ENCODE data around the gene CHST6.
"Not testable (repeated sequence)": the region's sequence is repeated elsewhere in the genome, so short reads cannot be mapped to it uniquely, and the experiment has no call there.

CHST6 gene

GRCh38 chr16:75472908-75473877, 22.0 kb downstream of the CHST6 start:
- ATAC-seq: no peak

- ATAC-seq: peak; percentile 60 to 62
Observed at GRCh38 chr16:75471723-75472633, 23.3 kb downstream of the CHST6 start.

DNA sequence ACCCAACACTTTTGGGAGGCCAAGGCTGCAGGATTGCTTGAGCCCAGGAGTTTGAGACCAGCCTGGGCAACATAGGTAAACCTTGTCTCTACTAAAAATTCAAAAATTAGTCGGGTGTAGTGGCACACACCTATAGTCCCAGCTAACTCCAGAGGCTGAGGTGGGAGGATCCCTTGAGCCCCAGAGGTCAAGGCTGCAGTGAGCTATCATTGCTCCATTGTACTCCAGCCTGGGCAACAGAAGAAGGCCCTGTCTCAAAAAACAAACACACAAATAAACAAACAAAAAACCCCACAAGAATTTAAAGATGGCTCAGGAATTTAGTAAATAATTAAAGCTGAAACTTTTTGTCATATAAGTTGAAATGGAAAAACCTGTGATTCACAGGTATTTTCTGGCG, 28.5 kb downstream of the CHST6 start:
- ATAC-seq: no peak

DNA sequence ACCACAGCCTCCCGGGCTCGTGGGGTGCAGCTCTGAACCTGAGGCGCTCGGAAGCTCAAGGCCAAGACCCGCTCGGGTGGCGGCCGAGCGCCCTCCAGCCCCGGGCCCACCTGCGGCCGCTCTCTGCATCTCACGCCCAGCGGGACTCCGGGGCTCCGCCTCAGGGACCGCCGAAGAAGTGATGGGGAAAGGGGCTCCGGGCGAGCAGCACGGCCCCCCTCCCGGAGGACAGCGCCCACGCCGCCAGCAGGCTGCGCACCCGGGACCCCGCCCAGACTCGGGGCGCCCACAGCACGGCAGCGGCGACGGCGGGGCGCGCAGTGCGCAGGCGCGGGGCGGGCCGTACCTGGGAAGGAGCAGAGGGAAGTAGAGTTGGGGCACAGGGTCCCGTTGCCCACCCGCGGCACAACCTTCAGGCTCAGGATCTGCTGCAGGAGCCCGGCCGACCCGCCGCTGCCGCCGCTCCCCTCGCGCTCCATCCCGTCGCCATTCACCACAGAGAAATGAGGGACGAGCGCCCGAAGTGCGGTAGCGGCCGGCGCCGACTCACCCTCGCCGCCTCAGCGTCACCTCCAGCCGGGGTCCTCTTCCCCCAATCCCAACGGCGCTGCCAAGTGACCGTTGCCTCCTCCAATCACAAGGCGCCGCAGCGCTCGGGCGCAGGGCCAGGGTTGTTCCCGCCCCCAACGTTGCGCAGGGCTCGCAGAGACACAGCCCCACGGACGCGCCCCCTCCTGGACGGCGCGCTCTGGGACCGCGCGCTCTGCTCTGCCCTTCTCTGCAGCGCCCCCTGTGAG, 30.9 kb downstream of the CHST6 start, which contains the start of gene TMEM170A:
Gene TMEM170A, minus strand, starts transcription at position 568 of the 797 bp plus-strand sequence. Its CDS starts 89 bp downstream, at position 479.
- peak; percentile 91 to 93 for ATAC-seq

DNA sequence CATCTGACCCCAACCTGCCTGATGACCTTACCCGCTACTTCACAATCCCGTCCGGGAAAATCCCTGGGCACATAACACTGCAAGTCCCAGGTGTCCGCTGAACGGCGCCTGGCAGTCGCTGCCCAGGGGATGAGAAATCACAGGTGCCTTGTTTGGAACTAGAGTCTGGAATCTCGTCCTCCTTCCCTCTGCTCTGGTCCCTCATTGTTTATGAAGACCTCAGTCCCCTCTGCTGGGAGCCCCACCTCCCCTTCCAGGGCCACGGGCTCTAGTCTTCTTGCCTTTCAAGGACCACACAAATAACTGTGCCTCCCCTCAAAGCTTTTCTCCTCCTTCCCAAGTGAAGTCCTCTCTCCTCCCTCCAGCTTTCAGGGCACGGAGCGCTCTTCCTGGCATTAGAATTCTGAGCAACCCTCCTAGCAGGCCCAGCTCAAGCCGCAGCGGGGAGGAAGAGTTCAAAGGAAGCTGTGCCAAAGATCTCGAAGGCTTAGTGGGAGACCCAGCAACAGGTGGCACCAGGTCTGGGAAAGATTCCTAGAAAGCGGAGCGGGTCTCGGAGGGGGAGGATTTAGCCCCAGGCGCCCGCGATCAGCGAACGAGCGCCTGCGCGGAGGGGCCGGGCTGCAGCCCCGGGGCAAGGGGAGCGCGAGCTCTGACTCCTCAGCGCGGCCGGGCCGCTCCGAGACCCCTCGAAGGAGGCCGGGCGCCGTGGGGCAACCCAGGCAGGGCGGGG, 31.7 kb downstream of the CHST6 start:
- peak; percentile 0 to 1 for ATAC-seq

- ATAC-seq: peak; percentile 30 to 49
Observed at GRCh38 chr16:75462806-75463205, 32.4 kb downstream of the CHST6 start.

DNA sequence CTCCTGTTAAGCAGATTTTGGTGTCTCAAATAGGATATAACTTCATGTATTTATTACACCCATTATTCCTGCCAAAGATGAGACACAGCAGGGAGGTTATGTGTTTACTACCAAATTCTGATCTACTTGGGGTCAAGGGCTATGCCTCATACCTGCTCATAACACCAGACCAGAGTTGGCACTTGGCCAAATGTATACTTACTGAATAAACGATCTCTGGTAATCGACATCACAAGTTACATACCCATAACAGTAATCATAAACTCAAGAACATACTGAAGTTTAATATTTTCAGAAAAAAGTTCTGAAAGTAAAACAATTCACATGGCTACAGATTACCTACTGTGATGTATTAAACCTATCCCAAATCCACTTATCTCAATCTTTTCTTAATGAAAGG, 33.7 kb downstream of the CHST6 start:
- ATAC-seq: no peak

DNA sequence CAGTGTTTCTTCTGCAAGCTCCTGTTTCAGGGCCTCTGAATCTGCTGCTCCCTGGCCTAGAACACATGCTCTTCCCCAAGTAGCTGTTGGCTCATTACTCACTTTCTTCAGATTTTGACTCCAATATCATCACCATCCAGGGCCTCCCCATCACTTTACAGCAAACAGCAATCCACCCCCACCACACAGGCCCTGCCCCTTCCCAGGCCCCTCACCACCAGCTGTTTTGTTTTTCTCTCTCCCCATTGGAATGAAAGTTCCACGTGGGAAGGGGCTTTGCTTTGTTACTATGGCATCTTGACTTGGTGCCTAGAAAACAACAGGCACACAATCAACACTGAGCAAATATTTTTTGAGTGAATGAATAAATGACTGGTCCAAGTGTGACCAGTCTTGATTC, 34.8 kb downstream of the CHST6 start:
- no peak for ATAC-seq

DNA sequence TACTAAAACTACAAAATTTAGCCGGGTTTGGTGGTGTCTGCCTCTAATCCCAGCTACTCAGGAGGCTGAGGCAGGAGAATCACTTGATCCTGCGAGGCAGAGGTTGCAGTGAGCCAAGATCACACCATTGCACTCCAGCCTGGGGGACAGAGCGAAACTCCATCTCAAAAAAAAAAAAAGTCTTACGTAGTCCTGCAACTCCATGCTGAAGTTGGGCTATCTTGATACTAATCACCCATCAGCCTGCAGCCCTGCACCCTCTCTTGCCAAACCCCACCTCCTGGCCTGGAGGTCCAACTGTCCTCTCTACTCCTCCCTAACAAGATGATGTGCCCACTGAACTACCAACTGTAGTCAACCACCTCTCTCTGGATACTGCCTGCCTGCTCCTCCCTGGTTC, 35.5 kb downstream of the CHST6 start:
- ATAC-seq: no peak

GRCh38 chr16:75458439-75458838, 36.8 kb downstream of the CHST6 start:
- ATAC-seq: no peak

GRCh38 chr16:75458029-75458428, 37.2 kb downstream of the CHST6 start:
- ATAC-seq: no peak

DNA sequence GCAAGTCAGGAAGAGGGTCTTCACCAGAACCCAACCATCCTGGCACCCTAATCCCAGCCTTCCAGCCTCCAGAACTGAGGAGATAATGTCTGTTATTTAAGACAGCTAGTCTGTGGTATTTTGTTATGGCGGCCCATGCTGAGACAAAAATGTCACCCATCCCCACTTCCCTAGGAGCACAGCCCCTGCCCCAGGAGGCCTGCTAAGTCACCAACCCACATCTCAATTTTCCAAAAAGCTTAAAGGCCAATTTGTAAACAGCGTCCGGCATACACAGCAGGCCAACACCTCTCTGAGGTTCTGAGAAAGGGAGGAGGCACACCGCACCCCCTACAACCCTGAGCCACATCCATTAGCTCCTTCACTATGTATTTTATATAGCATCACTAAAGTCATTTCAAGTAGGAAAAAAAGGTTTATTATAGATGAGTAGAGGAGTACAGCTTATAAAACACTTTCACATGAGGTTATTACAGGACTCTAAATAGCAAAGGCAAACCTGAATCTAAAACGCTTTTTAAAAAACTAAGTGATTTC, 37.7 kb downstream of the CHST6 start:
- ATAC-seq: no peak

DNA sequence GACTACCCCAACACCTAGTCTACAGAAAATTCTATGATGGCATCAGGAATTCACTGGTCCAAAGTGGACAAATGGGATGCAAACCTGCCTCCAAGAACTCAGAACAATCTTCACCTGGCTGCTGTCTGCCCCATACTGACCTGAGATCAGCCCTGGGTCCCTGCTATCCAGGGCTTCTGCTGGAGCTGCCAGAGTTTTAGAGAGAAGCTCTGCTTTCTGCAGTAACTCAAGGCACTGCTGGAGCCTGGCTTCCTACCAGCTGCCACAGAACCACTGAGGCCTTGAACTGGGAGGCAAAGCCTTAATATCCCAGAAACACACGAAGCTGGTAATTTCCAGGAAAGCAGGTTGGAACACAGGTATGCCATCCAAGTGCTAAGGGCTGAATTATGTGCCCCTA, 38.3 kb downstream of the CHST6 start:
- ATAC-seq: no peak

DNA sequence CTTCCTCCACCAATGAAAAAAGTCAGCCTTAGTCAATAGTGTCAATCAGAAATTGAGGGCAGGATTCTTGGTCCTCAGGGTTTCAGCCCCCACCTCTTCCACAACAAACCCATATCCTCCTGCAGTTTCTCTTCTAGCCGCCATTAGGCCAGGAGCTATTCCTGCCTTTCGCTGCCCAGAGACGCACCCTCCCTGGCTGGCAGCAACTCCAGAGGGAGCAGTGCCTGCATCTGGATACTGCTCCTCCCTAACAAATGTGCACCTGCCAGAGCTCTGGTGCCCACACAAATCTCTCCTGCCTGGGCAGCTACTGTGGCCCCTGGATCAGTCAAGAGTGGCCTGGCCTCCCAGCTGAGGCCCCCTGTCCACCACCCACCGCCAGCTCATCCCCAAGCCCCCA, 38.8 kb downstream of the CHST6 start:
- not testable (repeated sequence) for ATAC-seq

GRCh38 chr16:75455677-75456076, 39.6 kb downstream of the CHST6 start:
- no peak for ATAC-seq

DNA sequence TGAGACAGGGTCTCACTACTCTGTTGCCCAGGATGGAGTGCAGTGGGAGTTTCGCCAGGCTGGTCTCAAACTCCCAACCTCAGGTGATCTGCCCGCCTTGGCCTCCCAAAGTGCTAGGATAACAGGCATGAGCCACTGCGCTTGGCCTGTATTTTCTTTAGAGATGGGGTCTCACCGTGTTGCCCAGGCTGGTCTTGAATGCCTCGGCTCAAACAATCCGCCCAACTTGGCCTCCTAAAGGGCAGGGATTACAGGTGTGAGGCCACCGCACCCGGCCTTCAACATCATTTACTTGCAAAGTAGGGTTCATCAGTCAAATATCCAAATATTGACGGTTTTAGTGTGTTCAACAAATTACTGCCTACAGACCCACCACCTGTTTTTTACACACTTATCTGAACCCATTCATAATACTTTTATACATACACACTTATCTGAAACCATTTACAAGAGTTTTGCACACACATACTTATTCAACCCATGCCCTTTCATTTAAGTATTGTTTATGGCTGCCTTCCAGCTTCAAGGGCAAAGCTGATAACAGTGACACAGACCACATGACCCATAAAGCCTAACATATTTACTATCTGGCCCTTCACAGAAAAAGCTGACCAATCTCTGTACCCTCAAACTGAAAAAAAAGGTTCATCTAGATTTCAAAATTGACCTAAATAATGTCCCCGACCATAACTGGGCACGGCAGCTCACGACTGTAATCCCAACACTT, 42.6 kb downstream of the CHST6 start:
- ATAC-seq: no peak

DNA sequence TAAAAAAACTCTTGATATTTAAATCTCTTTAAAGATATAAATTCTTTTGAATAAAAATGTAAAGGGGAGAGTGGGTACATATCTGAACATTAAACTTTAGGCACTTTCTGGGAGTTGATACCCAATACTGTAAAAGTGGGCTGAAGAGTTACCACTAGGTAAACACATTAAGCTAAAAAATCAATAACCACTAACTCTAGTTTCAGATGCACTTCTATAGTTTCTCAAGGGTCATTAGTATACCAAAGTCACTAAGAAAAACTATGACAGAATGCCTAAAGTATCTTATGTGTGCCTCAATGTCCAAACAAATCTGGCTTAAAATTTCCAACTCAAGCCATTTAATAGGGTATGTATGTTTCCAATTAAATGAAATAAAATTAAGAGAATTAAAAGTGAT, 48.8 kb downstream of the CHST6 start:
- ATAC-seq: no peak

DNA sequence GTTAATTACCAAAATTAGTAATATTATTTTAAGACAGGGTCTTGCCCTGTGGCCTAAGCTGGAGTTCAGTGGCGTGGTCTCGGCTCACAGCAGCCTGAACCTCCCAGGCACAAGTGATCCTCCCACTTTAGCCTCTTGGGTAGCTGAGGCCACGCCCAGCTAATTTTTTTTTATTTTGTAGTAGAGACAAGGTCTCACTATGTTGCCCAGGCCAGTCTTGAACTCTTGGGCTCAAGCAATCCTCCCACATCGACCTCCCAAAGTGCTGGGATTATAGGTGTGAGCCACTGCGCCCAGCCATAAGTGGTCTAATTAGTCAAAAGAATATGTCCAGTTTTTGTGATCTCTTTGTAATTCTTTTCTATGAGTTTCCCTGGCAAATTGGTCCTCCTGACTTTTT, 49.9 kb downstream of the CHST6 start:
- no peak for ATAC-seq

- no peak for ATAC-seq
Observed at GRCh38 chr16:75443298-75443697, 51.9 kb downstream of the CHST6 start.

GRCh38 chr16:75433732-75434413, 61.4 kb downstream of the CHST6 start:
- ATAC-seq: peak; percentile 64 to 65

Measured in activated CD4-positive, CD25-positive, alpha-beta regulatory T cell treated with anti-CD3 and anti-CD28 coated beads, Interleukin-2, amount 50 U/mL, for 24 hours (primary cell).